HG03039 (cell line): ENCODE results near the gene BCKDK.

Experiments used
- ATAC-seq: cut with Tn5 transposase; IDR thresholded peaks from one replicate; pipeline ENCODE4 v1.9.1; 2021; ENCODE audit warnings: mild to moderate bottlenecking, moderate library complexity; ENCODE audit not compliant: unreplicated experiment

Gene BCKDK

GRCh38 chr16:31080035-31080629, 28.1 kb upstream of the BCKDK start:
- ATAC-seq: no peak

GRCh38 chr16:31080756-31081419, 27.3 kb upstream of the BCKDK start:
- no peak for ATAC-seq

- no peak for ATAC-seq
Observed at GRCh38 chr16:31081428-31082351, 26.5 kb upstream of the BCKDK start.

GRCh38 chr16:31082368-31083045, 25.7 kb upstream of the BCKDK start:
- no peak for ATAC-seq

- no peak for ATAC-seq
Observed at GRCh38 chr16:31083081-31083480, 25.1 kb upstream of the BCKDK start.

GRCh38 chr16:31083556-31083955, 24.6 kb upstream of the BCKDK start:
- ATAC-seq: no peak

- ATAC-seq: no peak
Observed at GRCh38 chr16:31083981-31084380, 24.2 kb upstream of the BCKDK start.

GRCh38 chr16:31084584-31085302, 23.4 kb upstream of the BCKDK start:
- no peak for ATAC-seq

- ATAC-seq: no peak
Observed at GRCh38 chr16:31085411-31085810, 22.8 kb upstream of the BCKDK start.

GRCh38 chr16:31085873-31086628, 22.1 kb upstream of the BCKDK start:
- no peak for ATAC-seq

GRCh38 chr16:31086629-31086906, 21.6 kb upstream of the BCKDK start:
- ATAC-seq: no peak

- no peak for ATAC-seq
Observed at GRCh38 chr16:31087481-31087880, 20.7 kb upstream of the BCKDK start.

- no peak for ATAC-seq
Observed at GRCh38 chr16:31087971-31088370, 20.2 kb upstream of the BCKDK start.

GRCh38 chr16:31088459-31089183, 19.6 kb upstream of the BCKDK start, which contains the start of gene PRSS53:
PRSS53 (minus strand) TSS chr16:31088943; CDS start chr16:31088809, 134 bp downstream.
- ATAC-seq: no peak

- no peak for ATAC-seq
Observed at GRCh38 chr16:31089199-31089598, 19.0 kb upstream of the BCKDK start.

- ATAC-seq: no peak
Observed at GRCh38 chr16:31090540-31090939, 17.6 kb upstream of the BCKDK start.

GRCh38 chr16:31092330-31092729, 15.9 kb upstream of the BCKDK start:
- ATAC-seq: no peak

- ATAC-seq: no peak
Observed at GRCh38 chr16:31093132-31093703, 15.0 kb upstream of the BCKDK start.

GRCh38 chr16:31094088-31094423, 14.1 kb upstream of the BCKDK start:
- no peak for ATAC-seq
